Progenitor cell of endocrine pancreas (in vitro differentiated cells): Measurements from ENCODE around the gene NKD1. TPM values are rescaled to one million over a fixed set of nuclear protein-coding genes. Genes with fewer than 3 reads are reported as not detected.
"Not testable (repeated sequence)": the region's sequence is repeated elsewhere in the genome, so short reads cannot be mapped to it uniquely, and the experiment has no call there.

Experiments
- DNase-seq: peaks from one replicate; pipeline ENCODE4 v3.0.0; 2021; ENCODE audit warnings: low spot score; ENCODE audit not compliant: unreplicated experiment
- H3K27ac Mint-ChIP-seq: 2 replicates; pipeline ENCODE4 v1.8.0; 2021; ENCODE audit warnings: mild to moderate bottlenecking, moderate library complexity, mixed read lengths
- H3K27me3 Mint-ChIP-seq: 2 replicates; pipeline ENCODE4 v1.8.0; 2021; ENCODE audit warnings: mixed read lengths
- H3K36me3 Mint-ChIP-seq: 2 replicates; pipeline ENCODE4 v1.8.0; 2022; ENCODE audit warnings: mixed read lengths; ENCODE audit not compliant: insufficient read depth
- H3K4me1 Mint-ChIP-seq: 2 replicates; pipeline ENCODE4 v1.8.0; 2021; ENCODE audit warnings: low read depth, mixed read lengths
- H3K4me3 Mint-ChIP-seq: 2 replicates; pipeline ENCODE4 v1.8.0; 2021; ENCODE audit warnings: low read depth, mild to moderate bottlenecking, moderate library complexity, mixed read lengths
- H3K9me3 Mint-ChIP-seq: 2 replicates; pipeline ENCODE4 v1.8.0; 2021; ENCODE audit warnings: low read depth, mixed read lengths
- total RNA-seq: library from RNA; stranded (reverse); gene quantifications from 2 replicates; pipeline ENCODE4 v1.2.1, GENCODE V29; 2021
- TF ChIP-seq, protein P1 (sequence below): fragments of 200-600 bp; sonication (generic); IDR thresholded peaks from one replicate; pipeline ENCODE4 v1.5.0; 2021; ENCODE audit warnings: antibody characterized with exemption, mild to moderate bottlenecking; ENCODE audit not compliant: unreplicated experiment

Gene NKD1
- total RNA-seq, 1 donor from 2014 or later = 3.0 TPM

DNA sequence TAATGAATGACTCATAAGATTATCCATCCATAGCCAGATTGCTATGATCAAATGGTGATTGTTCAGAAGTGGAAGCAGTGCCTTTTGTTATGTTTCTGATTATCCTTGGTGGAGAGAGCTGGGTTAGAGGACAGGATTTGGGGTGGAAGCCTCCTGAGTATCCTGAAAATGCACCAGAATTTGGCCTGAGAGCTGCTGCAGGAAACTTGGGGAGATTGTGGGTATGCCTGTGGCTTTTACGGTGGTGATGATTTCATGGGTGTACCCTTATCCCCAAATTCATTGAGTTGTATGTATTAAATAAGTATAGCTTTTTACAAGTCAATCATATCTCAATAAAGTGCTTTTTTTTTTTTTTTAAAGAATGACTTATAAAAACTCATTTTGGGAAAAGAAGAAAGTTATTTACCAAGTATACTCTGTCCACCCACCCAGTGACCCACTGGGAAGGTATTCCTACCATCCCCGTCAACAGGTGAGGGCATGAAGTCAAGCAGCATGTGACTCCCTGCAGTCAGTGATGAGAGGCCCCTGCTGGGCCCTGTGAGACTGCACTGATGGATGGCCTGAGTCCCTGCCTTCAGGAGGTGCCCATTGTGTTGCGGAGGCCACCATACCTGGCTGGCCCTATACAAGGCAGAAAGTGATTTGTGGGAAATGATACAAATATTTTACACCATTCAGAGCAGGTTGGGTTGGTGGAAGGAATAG lies 28.4 kb downstream of the NKD1 start:
- H3K4me1 Mint-ChIP-seq = no peaks in the 10 kb centered on the region
- H3K9me3 Mint-ChIP-seq = no peaks in the 10 kb centered on the region
- no peak overlapping the region for H3K27ac Mint-ChIP-seq
- no peak for DNase-seq
- no peaks in the 10 kb centered on the region for H3K36me3 Mint-ChIP-seq
- no peak overlapping the region for H3K4me3 Mint-ChIP-seq
- TF ChIP-seq, protein P1, sequence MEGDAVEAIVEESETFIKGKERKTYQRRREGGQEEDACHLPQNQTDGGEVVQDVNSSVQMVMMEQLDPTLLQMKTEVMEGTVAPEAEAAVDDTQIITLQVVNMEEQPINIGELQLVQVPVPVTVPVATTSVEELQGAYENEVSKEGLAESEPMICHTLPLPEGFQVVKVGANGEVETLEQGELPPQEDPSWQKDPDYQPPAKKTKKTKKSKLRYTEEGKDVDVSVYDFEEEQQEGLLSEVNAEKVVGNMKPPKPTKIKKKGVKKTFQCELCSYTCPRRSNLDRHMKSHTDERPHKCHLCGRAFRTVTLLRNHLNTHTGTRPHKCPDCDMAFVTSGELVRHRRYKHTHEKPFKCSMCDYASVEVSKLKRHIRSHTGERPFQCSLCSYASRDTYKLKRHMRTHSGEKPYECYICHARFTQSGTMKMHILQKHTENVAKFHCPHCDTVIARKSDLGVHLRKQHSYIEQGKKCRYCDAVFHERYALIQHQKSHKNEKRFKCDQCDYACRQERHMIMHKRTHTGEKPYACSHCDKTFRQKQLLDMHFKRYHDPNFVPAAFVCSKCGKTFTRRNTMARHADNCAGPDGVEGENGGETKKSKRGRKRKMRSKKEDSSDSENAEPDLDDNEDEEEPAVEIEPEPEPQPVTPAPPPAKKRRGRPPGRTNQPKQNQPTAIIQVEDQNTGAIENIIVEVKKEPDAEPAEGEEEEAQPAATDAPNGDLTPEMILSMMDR = no peak
- H3K27me3 Mint-ChIP-seq = no peaks in the 10 kb centered on the region

DNA sequence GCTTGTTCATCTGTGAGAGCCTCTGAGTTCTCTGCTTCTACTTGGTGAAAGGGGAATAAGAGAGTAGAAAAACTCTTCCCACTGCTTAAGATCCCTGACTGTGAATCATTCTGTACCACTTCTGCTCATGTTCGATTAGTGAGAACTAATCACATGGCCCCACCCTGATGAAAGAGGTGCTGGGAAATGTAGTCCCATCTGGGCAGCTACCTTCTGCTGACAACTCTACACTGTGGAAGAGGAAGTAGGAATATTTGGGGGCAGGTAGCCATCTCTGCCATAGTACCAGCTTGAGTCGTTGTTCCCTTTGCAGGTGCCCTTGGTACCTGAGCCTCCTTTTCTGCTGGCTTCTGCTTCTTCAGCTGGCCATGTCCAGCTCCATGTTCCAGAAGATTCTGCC lies 29.9 kb downstream of the NKD1 start:
- no peaks in the 10 kb centered on the region for H3K27me3 Mint-ChIP-seq
- H3K4me1 Mint-ChIP-seq = no peaks in the 10 kb centered on the region
- H3K4me3 Mint-ChIP-seq = no peak overlapping the region
- H3K9me3 Mint-ChIP-seq = no peaks in the 10 kb centered on the region
- no peak for DNase-seq
- no peaks in the 10 kb centered on the region for H3K36me3 Mint-ChIP-seq
- no peak overlapping the region for H3K27ac Mint-ChIP-seq
- TF ChIP-seq, protein P1 = no peak

DNA sequence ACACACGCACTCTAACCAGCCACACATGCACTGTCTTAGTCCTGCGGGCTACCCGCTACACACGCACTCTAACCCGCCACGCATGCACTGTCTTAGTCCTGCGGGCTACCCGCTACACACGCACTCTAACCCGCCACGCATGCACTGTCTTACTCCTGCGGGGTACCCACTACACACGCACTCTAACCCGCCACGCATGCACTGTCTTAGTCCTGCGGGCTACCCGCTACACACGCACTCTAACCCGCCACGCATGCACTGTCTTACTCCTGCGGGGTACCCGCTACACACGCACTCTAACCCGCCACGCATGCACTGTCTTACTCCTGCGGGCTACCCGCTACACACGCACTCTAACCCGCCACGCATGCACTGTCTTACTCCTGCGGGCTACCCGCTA lies 31.2 kb downstream of the NKD1 start:
- not testable (repeated sequence) for H3K36me3 Mint-ChIP-seq, H3K4me1 Mint-ChIP-seq, H3K27ac Mint-ChIP-seq, H3K4me3 Mint-ChIP-seq, H3K27me3 Mint-ChIP-seq, H3K9me3 Mint-ChIP-seq, DNase-seq

DNA sequence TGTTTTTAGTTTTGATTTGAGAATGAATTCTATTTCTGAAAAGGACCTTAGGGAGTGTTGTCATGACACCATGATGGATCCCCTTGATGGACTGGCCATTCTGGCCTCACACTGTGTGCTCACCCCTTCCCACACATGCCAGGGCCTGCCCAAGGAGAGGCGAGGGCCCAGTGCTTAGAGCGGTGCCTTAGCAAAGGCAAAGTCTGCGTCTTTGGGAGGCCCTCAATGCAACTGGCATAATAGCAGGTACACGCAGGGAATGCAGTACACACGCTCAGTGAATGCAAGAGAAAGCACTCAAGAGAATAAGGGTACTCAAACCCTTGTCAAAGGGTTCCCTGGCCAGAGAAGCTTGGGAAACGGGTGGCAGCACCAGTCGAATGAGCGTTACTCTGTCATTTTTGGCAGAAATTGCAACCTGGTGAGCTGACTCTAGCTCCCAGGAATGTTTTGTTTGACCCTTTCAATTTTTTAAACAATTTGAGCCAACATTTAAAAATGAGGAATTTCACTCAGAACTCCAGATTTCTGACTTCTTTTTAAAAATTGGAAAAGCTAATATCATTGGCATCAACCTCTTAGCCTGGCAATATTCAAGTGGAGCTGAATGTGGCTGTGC lies 32.1 kb downstream of the NKD1 start:
- no peaks in the 10 kb centered on the region for H3K27me3 Mint-ChIP-seq
- TF ChIP-seq, protein P1 = no peak
- no peak overlapping the region for H3K4me3 Mint-ChIP-seq
- H3K9me3 Mint-ChIP-seq = no peaks in the 10 kb centered on the region
- H3K4me1 Mint-ChIP-seq = no peaks in the 10 kb centered on the region
- no peaks in the 10 kb centered on the region for H3K36me3 Mint-ChIP-seq
- no peak overlapping the region for H3K27ac Mint-ChIP-seq
- no peak for DNase-seq

DNA sequence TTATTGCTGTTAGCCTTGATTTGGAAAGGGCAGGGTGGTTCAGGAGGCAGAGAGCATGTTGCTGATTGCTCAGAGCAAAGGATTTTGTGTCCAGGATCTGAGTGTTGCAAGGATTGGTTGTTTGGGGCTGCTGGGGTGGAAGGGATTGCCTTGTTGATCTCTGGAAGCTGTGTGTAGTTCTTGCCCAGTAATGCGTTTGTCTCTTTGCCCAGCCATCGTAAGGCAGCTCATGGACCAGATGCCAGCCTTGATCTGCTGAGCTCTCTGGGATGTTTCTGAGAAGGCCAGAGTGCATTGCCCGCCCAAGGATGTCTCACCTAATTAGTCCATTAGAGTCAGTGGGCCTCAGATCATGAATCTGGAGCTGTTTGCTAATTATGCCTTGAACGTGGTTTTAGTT lies 33.6 kb downstream of the NKD1 start:
- Mint-ChIP-seq H3K4me1 (no peaks in the 10 kb centered on the region), H3K27me3 (no peaks in the 10 kb centered on the region), H3K36me3 (no peaks in the 10 kb centered on the region), H3K27ac (no peak overlapping the region), H3K9me3 (no peaks in the 10 kb centered on the region), H3K4me3 (no peak overlapping the region)
- DNase-seq = no peak
- TF ChIP-seq, protein P1 = no peak

DNA sequence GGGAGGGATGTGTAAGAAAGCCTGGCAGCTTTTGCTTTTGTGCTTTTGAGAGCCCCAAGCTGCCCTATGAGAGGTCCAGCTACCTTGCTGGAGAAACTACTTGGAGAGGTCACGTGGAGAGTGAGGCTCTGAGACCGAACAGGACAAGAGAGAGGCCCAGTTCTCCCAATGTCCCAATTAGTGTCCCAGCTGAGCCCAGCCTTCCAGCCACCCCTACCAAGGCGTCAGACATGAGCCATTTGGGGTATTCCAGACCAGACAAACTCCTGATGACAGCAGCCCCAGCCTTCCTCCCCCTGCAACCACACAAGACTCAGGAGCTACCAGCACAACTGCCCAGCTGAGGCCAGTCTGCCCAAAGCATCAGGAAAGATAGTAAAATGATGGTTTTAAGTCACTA lies 35.0 kb downstream of the NKD1 start:
- DNase-seq = no peak
- H3K4me3 Mint-ChIP-seq = no peak overlapping the region
- TF ChIP-seq, protein P1 = no peak
- no peaks in the 10 kb centered on the region for H3K36me3 Mint-ChIP-seq
- no peaks in the 10 kb centered on the region for H3K9me3 Mint-ChIP-seq
- no peaks in the 10 kb centered on the region for H3K4me1 Mint-ChIP-seq
- no peak overlapping the region for H3K27ac Mint-ChIP-seq
- H3K27me3 Mint-ChIP-seq = no peaks in the 10 kb centered on the region
